HUES64 (cell line): ENCODE data around the gene NOL3.

Experiments used
- H3K27ac ChIP-seq: 2 replicates; pipeline ENCODE4 v1.7.0; 2013; ENCODE audit warnings: low read depth, low read length, inconsistent platforms
- H3K27me3 ChIP-seq: 2 replicates; pipeline ENCODE4 v1.6.1; 2013; ENCODE audit warnings: mild to moderate bottlenecking, low read length; ENCODE audit not compliant: insufficient read depth
- H3K36me3 ChIP-seq: 2 replicates; pipeline ENCODE4 v1.6.1; 2013; ENCODE audit warnings: mild to moderate bottlenecking, low read length; ENCODE audit not compliant: insufficient read depth
- H3K4me1 ChIP-seq: 2 replicates; pipeline ENCODE4 v1.6.1; 2013; ENCODE audit warnings: mild to moderate bottlenecking, low read length, moderate library complexity; ENCODE audit not compliant: insufficient read depth
- H3K4me3 ChIP-seq: 2 replicates; pipeline ENCODE4 v1.5.1; 2013; ENCODE audit warnings: mild to moderate bottlenecking, low read length, moderate library complexity
- H3K9ac ChIP-seq: 2 replicates; pipeline ENCODE4 v1.6.1; 2013; ENCODE audit warnings: mild to moderate bottlenecking, low read depth, low read length
- H3K9me3 ChIP-seq: 2 replicates; pipeline ENCODE4 v1.6.1; 2013; ENCODE audit warnings: low read depth, low read length; ENCODE audit not compliant: insufficient read depth
- WGBS: fragments of 150-250, 120-280 bp; methylation state at CpG from one replicate; pipeline ENCODE4 v1.1.7; 2013; ENCODE audit warnings: missing lambda C conversion rate; 5-methylcytosine and 5-hydroxymethylcytosine counted together

NOL3 gene

DNA sequence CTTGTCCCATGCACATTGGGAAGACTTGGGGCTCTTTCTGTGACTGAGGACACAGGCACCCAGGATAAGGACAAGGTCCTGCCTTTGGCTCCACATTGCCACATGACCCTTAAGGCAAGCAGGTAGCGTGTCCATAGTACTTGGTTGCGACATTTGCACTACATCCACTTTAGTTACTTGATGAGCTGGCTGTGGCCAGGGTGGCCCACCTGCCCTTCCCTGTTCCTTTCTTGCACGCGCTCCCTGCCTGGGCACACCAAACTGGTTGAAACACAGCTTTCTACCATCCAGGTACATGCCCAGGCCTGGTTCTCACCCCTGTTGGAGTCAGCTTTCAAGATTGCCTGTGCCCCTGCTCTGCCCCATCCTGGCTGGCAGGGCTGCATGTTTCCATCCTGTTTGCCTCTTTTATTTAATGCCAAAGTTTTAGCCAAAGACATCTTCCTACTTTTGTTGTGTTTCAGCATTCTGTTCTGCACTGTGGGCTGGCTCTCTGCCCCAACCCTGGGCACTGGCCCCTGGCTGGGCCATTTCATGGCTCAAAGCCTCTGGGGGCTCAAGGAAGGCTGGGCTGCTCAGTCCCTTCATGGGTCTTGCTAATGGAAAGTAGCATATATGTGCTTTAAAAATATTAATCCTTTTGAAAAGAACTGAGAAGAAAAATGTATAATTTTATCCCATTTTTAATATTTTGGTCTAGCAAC is 22.7 kb upstream of the NOL3 start:
- Histone ChIP-seq H3K36me3 (peaks cover 56% of the 10 kb centered on the region), H3K27me3 (peaks cover 33% of the 10 kb centered on the region), H3K9me3 (no peaks in the 10 kb centered on the region), H3K4me3 (no peak overlapping the region), H3K9ac (no peak overlapping the region), H3K27ac (no peak overlapping the region), H3K4me1 (no peaks in the 10 kb centered on the region)
- 96% methylated on average over 4 of the region's 4 CpGs for WGBS

GRCh38 chr16:67148221-67148620 is 22.1 kb upstream of the NOL3 start:
- no peak overlapping the region for H3K9ac ChIP-seq
- no peaks in the 10 kb centered on the region for H3K9me3 ChIP-seq
- H3K4me3 ChIP-seq: no peak overlapping the region
- peaks cover 40% of the 10 kb centered on the region for H3K27me3 ChIP-seq
- no peaks in the 10 kb centered on the region for H3K4me1 ChIP-seq
- 96% methylated on average over 2 of the region's 2 CpGs for WGBS
- peaks cover 50% of the 10 kb centered on the region for H3K36me3 ChIP-seq
- H3K27ac ChIP-seq: no peak overlapping the region

DNA sequence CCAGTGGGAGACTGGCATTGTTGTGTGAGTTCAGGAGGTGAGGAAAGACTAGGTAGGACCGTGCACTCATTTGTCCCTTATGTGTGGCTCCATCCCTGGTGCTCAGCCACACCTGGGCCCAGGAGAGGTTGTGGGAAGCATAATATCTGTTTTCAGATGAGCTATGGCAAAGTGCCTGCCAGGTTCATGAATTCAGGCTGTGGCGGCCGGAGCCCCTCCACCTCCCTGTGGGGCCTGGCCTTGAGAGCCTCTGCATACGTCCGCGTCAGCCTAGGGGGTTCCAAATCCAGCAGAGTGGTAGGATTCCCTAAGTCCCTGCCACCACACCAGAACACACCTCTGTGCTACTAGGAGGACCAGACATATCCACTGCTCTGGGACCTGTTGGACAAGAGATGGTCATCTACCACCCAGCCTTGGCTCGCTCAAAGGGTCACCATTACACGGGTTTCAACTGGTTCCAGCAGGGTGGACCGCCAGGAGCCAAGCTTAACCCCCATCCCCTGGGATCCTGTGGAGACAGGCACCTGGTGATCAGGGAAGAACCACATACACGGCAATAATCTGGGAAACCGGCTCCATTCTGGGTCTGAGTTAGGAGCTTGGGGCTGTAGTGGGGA is 21.6 kb upstream of the NOL3 start:
- no peak overlapping the region for H3K4me3 ChIP-seq
- H3K9me3 ChIP-seq: no peaks in the 10 kb centered on the region
- H3K27me3 ChIP-seq: peaks cover 45% of the 10 kb centered on the region
- H3K9ac ChIP-seq: no peak overlapping the region
- H3K36me3 ChIP-seq: peaks cover 46% of the 10 kb centered on the region
- no peak overlapping the region for H3K27ac ChIP-seq
- no peaks in the 10 kb centered on the region for H3K4me1 ChIP-seq
- 94% methylated on average over 11 of the region's 11 CpGs for WGBS

GRCh38 chr16:67149276-67150046 is 20.9 kb upstream of the NOL3 start:
- Histone ChIP-seq H3K9ac (no peak overlapping the region), H3K27me3 (peaks cover 52% of the 10 kb centered on the region), H3K36me3 (peaks cover 39% of the 10 kb centered on the region), H3K27ac (no peak overlapping the region), H3K4me3 (peak overlapping the region; percentile 57), H3K9me3 (no peaks in the 10 kb centered on the region), H3K4me1 (no peaks in the 10 kb centered on the region)
- WGBS: 74% methylated on average over 77 of the region's 77 CpGs

DNA sequence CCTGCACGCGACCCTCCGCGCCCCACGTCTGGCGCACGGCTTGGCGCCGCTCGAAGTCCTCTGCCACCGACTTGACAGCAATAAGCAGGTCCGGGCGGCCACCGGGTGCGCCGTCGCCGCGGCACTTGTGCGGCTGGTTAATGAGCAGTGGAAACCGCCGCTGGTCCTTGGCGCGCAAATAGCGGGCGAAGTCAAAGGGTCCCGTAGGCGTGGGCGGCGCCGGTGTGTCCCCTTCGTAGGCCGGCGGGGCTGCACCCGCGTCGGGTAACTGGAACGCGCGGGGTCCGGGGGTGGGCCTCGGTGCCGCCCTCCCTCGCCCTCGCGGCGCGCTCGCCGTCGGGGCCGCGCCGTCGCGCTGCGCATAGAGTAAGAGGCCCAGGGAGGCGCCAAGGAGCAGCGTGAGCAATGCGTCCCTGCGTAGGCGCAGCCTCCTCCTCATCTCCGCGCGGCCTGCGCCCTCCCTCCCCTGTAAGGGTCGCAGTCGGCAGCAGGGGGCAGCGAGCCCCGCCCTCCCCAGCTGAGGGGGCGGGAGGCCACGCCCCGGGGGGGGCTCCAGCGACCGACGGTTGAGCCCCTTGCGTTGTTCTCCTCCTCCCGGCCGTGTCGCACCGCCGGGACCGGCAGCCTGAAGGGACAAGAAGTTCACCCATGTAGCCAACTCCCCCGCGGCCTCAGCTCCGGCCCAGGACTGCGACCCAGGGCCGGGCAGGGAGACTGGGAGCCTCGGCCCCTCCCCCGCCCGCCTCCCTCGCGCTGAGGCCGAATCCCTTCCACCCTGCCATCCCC is 20.1 kb upstream of the NOL3 start:
- no peaks in the 10 kb centered on the region for H3K4me1 ChIP-seq
- peak overlapping the region; percentile 51 for H3K9ac ChIP-seq
- H3K4me3 ChIP-seq: peak overlapping the region; percentile 57
- peak overlapping the region; percentile 65; the same call in 1 of the 2 replicates for H3K27ac ChIP-seq
- peaks cover 32% of the 10 kb centered on the region for H3K36me3 ChIP-seq
- 2% methylated on average over 94 of the region's 94 CpGs for WGBS
- H3K27me3 ChIP-seq: peaks cover 60% of the 10 kb centered on the region
- no peaks in the 10 kb centered on the region for H3K9me3 ChIP-seq

GRCh38 chr16:67150833-67151396 is 19.4 kb upstream of the NOL3 start, which contains the start of gene B3GNT9:
B3GNT9 (minus strand) TSS chr16:67150998; CDS start chr16:67150485, 513 bp downstream.
- Histone ChIP-seq H3K9me3 (no peaks in the 10 kb centered on the region), H3K36me3 (peaks cover 25% of the 10 kb centered on the region), H3K27ac (peak within 1 kb of the TSS; percentile 65; the same call in 1 of the 2 replicates), H3K4me1 (no peaks in the 10 kb centered on the region), H3K9ac (peak within 1 kb of the TSS; percentile 51), H3K4me3 (peak within 1 kb of the TSS; percentile 57), H3K27me3 (peaks cover 67% of the 10 kb centered on the region)
- 2% methylated on average over 34 of the region's 34 CpGs for WGBS

DNA sequence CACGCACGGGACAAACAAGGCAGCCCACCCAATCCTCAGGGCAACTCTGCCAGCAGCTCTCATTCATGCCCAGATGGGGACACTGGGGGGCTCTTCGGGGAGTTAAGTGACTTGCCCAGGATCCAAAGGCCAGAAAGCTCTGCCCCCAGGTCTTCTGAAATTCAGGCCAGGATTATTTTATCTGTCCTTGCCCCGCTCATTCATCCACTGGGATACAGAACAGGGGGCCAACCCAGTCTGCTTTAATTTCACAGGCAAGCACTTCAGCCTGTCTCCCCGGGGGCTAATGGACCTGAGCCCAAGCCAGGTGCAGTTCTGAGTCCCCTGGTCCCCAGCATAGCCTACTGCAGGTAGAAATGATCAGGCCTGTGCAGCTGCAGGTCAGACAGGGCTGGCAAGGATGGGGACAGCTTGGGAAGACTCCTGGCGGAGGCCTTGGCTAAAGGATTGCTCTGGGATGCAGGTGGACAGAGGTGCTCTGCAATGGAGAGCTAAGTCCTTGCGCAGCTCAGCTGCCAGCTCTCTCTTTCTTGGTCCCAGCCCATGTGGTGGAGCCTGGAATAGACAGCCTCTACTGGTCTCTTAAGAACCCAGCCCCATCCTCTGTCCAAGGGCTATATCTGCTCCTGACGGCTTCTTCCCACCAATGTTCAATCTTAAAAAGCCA is 18.8 kb upstream of the NOL3 start:
- H3K4me3 ChIP-seq: peak overlapping the region; percentile 57
- peaks cover 18% of the 10 kb centered on the region for H3K36me3 ChIP-seq
- H3K27ac ChIP-seq: no peak overlapping the region
- H3K27me3 ChIP-seq: peaks cover 73% of the 10 kb centered on the region
- no peak overlapping the region; the same call in 1 of the 2 replicates for H3K9ac ChIP-seq
- H3K9me3 ChIP-seq: no peaks in the 10 kb centered on the region
- H3K4me1 ChIP-seq: no peaks in the 10 kb centered on the region
- WGBS: 61% methylated on average over 8 of the region's 8 CpGs

DNA sequence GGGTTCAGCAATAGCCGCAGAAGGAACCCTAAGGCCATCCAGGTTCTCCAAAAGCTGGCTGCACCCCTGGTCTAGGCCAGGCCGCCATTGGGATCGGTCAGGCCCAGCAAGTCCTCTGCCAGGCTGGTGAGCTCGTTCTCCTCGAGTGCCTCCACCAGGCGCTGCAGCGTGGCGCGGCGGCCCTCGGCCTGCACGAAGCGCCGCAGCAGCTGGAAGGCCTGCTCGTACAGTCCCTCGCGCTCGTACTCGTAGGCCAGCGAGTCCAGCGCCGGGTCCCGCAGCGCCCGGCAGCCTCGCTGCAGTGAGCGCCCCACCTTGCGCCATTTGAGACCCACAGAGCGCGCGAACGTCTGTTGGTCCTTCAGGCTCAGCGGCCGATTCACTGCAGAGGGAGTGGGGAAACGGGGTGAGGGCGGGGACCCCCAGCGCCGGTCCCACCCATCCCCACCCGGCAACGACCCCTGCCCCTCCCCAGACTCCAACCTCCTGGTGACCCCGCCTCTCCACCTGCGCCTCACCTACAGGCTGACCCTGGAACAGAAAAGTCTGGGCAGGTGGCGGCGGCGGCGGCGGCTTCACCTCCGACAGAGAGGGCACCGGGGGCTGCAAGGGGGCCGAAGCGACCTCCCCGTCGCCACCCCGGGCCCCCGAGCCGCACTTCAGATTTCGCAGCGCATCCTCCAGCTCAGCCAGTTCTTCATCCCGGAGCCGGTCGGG is 15.6 kb upstream of the NOL3 start:
- 16% methylated on average over 60 of the region's 61 CpGs for WGBS
- Histone ChIP-seq H3K27me3 (peaks cover 100% of the 10 kb centered on the region), H3K4me3 (peak overlapping the region; percentile 45), H3K9ac (no peak overlapping the region), H3K4me1 (0 out of 2 replicates have a peak, but pooled peaks cover 6% of the 10 kb centered on the region), H3K9me3 (no peaks in the 10 kb centered on the region), H3K36me3 (no peaks in the 10 kb centered on the region), H3K27ac (no peak overlapping the region)

DNA sequence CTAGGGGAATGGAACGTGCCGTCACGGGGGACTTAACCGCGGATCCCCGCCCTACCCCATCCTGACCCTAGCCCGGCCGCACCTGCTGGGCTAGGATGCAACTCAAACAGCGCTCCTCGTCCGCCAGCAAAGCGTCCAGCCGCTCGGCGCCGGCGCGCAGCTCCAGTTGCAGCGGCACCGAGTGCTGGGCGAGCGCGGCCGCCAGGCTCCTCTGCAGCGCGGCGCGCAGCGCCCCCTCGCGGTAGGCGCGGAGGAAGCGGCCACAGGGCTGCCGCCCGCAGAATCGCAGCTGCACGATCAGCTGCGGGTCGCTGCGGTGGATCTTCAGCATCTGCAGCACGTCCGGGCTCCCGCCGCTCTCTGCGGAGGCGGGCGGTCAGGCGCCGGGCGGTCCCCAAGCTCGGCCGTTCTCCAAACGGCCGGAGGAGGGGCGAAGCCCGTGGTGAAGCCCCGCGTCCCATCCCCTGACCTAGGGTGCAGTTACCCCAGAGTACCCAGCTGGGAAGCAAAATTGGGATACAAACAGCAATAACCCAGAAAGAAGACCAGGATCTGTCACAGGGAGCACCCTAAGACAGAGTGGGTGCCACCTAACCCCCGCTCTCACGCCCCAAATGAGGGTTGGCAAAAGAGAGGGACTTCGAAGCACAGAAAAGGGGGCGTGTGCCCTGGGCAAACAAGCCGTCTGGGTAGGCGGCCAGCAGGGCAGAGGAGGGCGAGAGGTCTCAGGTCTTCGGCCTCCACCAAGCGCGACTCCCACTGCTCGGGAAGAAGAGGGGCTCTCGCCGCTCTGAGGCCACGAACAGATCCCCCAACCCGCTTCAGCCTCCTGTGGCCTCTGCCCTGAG is 14.8 kb upstream of the NOL3 start:
- Histone ChIP-seq H3K9ac (no peak overlapping the region), H3K27me3 (peaks cover 100% of the 10 kb centered on the region), H3K4me3 (peak overlapping the region; percentile 45), H3K4me1 (0 out of 2 replicates have a peak, but pooled peaks cover 6% of the 10 kb centered on the region), H3K36me3 (no peaks in the 10 kb centered on the region), H3K27ac (no peak overlapping the region), H3K9me3 (no peaks in the 10 kb centered on the region)
- WGBS: 7% methylated on average over 74 of the region's 74 CpGs
